Measurements from ENCODE around the gene REST. TPM values are rescaled to one million over a fixed set of nuclear protein-coding genes. Genes with fewer than 3 reads are reported as not detected.
A peak's percentile ranks its signal among the peaks of the same experiment; 100 is the strongest.

Gene REST
- total and polyA plus RNA-seq, 2 donors (not counting 3 experiments of a cell fraction or from before 2014, with no cell fraction given): 7.0 to 45.9 TPM

GRCh38 chr4:56908206-56909085 lies 746 bp downstream of the REST start:
- peaks cover 3% of the 10 kb centered on the region for H4K20me1 ChIP-seq (replicated peaks; ENCODE audit: control insufficient read depth, extremely low read depth, insufficient read depth, low read length)
- peak overlapping the region; percentile 84 for H3K27ac ChIP-seq (ENCODE audit: insufficient read depth, low read depth, low read length)
- H3K9me3 ChIP-seq (replicated peaks; ENCODE audit: control insufficient read depth, insufficient read depth, low read length): no peaks in the 10 kb centered on the region
- H3K79me2 ChIP-seq (ENCODE audit: control insufficient read depth, insufficient read depth, low read length): peaks cover 46% of the 10 kb centered on the region
- TF ChIP-seq FOS (IDR thresholded peaks at IDR 0.05; ENCODE audit: borderline replicate concordance, insufficient read depth, low read length) (peak; percentile 45), CTCF (IDR thresholded peaks at IDR 0.05; ENCODE audit: extremely low read depth in 1 of 2, insufficient read depth in 1 of 2, low read depth in 1 of 2, low read length in 2 of 2) (no peak), GATA2 (IDR thresholded peaks at IDR 0.05; ENCODE audit: insufficient read depth, insufficient read length, low read depth, low read length) (no peak), MAX (IDR thresholded peaks at IDR 0.05; ENCODE audit: insufficient read depth, insufficient read length) (no peak), EZH2 (IDR thresholded peaks at IDR 0.05; ENCODE audit: borderline replicate concordance, low read depth, low read length, severe bottlenecking) (no peak), MYC (IDR thresholded peaks at IDR 0.05; ENCODE audit: low read depth, low read length) (no peak), POLR2A (IDR thresholded peaks at IDR 0.05; ENCODE audit: low read depth, low read length) (peak; percentile 26), JUN (IDR thresholded peaks at IDR 0.05; ENCODE audit: borderline replicate concordance, insufficient read depth, insufficient read length, low read depth) (no peak), POLR2AphosphoS5 (IDR thresholded peaks at IDR 0.05; ENCODE audit: insufficient read depth, low read depth, low read length) (peak; percentile 37)
- peak overlapping the region; percentile 96 to 98 (median 98) for H3K4me3 ChIP-seq (replicated peaks in 1 of 3; ENCODE audit: insufficient read depth in 1 of 3, low read depth in 1 of 3, low read length in 3 of 3)
- H3K9ac ChIP-seq (replicated peaks; ENCODE audit: extremely low read depth, insufficient read depth, low read length): peak overlapping the region; percentile 91
- peaks cover 2% of the 10 kb centered on the region in 2 experiments for H3K36me3 ChIP-seq (ENCODE audit: control insufficient read depth in 2 of 2, extremely low read depth in 1 of 2, insufficient read depth in 2 of 2, low read length in 2 of 2)
- no peaks in the 10 kb centered on the region for H3K9me1 ChIP-seq (replicated peaks; ENCODE audit: control insufficient read depth, extremely low read depth, insufficient read depth, low read length)
- BruUV-seq (replicated peaks): no TSS peak
- no peak for FAIRE-seq
- peaks cover 17% of the 10 kb centered on the region for H3K4me1 ChIP-seq (ENCODE audit: control insufficient read depth, extremely low read depth, insufficient read depth, low read length)
- H2AFZ ChIP-seq (ENCODE audit: low read depth, low read length): peak overlapping the region; percentile 85
- peak; percentile 76 for DNase-seq (ENCODE audit: low read depth, low spot score)
- H3K4me2 ChIP-seq (ENCODE audit: insufficient read depth, low read length): peak overlapping the region; percentile 91
- ChIA-PET POLR2A (interaction anchor here (0.6 kb wide), 1 partner anchor 12 kb away, joined by 3 read pairs; no protein-coding TSS in a partner anchor), CTCF (interaction anchor here (0.8 to 1.6 kb wide), 6 partner anchors 9 to 109 kb away, joined by 3 to 9 read pairs (median 4); partner anchors contain the start of gene POLR2B)
- peaks cover 4 to 6% of the 10 kb centered on the region in 2 experiments for H3K27me3 ChIP-seq (ENCODE audit: control insufficient read depth in 2 of 2, insufficient read depth in 2 of 2, low read length in 2 of 2)
- intact Hi-C loops (cut with micrococcal nuclease): loop anchor here (1.0 kb wide), 1 partner anchor 69 kb away; the partner anchor contains the start of gene NOA1
- dilution Hi-C loops (cut with MboI; ENCODE audit: extremely low pct_ligation_motif_present, low sequenced_read_pairs): no loop called here

All from endothelial cell of umbilical vein (primary cell).